Activated naive CD8-positive, alpha-beta T cell treated with anti-CD3 and anti-CD28 coated beads, Interleukin-2, amount 10 ng/mL, durations not matched to agents 7 days and 5 days (primary cell): ENCODE measurements around the gene PSMD3. TPM values are rescaled to one million over a fixed set of nuclear protein-coding genes. Genes with fewer than 3 reads are reported as not detected.

Experiments
- ATAC-seq: fragments of 150-1000 bp; cut with Tn5 transposase; one replicate; pipeline ENCODE4 v1.10.0; 2021; ENCODE audit warnings: low read depth, moderate library complexity
- POLR2A ChIA-PET: fragments of 350-600 bp; sonication (Branson Sonifier 250); formaldehyde crosslinking; loops from one replicate; lab custom pipeline; 2021; ENCODE audit warnings: antibody characterized with exemption; lab: Charles Lee
- DNase-seq: peaks from one replicate; pipeline ENCODE4 v3.0.0; 2021
- H3K27ac Mint-ChIP-seq: one replicate; pipeline ENCODE4 v1.8.0; 2022; ENCODE audit warnings: mild to moderate bottlenecking, mixed read lengths
- H3K27me3 Mint-ChIP-seq: one replicate; pipeline ENCODE4 v1.8.0; 2022; ENCODE audit warnings: mild to moderate bottlenecking, moderate library complexity, mixed read lengths
- H3K36me3 Mint-ChIP-seq: one replicate; pipeline ENCODE4 v1.8.0; 2021; ENCODE audit warnings: mild to moderate bottlenecking, mixed read lengths
- H3K4me1 Mint-ChIP-seq: one replicate; pipeline ENCODE4 v1.8.0; 2021; ENCODE audit warnings: mixed read lengths
- H3K4me3 Mint-ChIP-seq: one replicate; pipeline ENCODE4 v1.8.0; 2022; ENCODE audit warnings: mild to moderate bottlenecking, moderate library complexity, mixed read lengths
- H3K9me3 Mint-ChIP-seq: one replicate; pipeline ENCODE4 v1.8.0; 2021; ENCODE audit warnings: mixed read lengths
- total RNA-seq, 2 experiments: library from RNA; stranded (reverse); gene quantifications; one replicate each; pipeline ENCODE4 v1.2.3, GENCODE V29; 2021

PSMD3 gene
- total RNA-seq, 2 experiments from 2014 or later, result 82.5 to 87.9 TPM

GRCh38 chr17:39966771-39967170 lies 13.8 kb upstream of the PSMD3 start:
- POLR2A ChIA-PET, result interaction anchor here (1.2 kb wide), 1 partner anchor 13 kb away, joined by 4 read pairs; the partner anchor contains the start of gene PSMD3
- H3K27me3 Mint-ChIP-seq, result peaks cover 26% of the 10 kb centered on the region
- ATAC-seq (no peak), DNase-seq (no peak)
- no peak overlapping the region for H3K27ac Mint-ChIP-seq
- H3K9me3 Mint-ChIP-seq, result no peaks in the 10 kb centered on the region
- H3K36me3 Mint-ChIP-seq, result no peaks in the 10 kb centered on the region
- H3K4me1 Mint-ChIP-seq, result peaks cover 10% of the 10 kb centered on the region
- no peak overlapping the region for H3K4me3 Mint-ChIP-seq

GRCh38 chr17:39968761-39969160 lies 11.8 kb upstream of the PSMD3 start:
- H3K9me3 Mint-ChIP-seq, result no peaks in the 10 kb centered on the region
- no peak overlapping the region for H3K4me3 Mint-ChIP-seq
- DNase-seq, result no peak
- peaks cover 6% of the 10 kb centered on the region for H3K4me1 Mint-ChIP-seq
- no peaks in the 10 kb centered on the region for H3K36me3 Mint-ChIP-seq
- peaks cover 37% of the 10 kb centered on the region for H3K27me3 Mint-ChIP-seq
- ATAC-seq, result no peak
- no peak overlapping the region for H3K27ac Mint-ChIP-seq
- POLR2A ChIA-PET, result interaction anchor here (0.5 to 0.7 kb wide), 3 partner anchors 11 to 55 kb away, joined by 3 to 5 read pairs (median 4); no protein-coding TSS in a partner anchor

GRCh38 chr17:39969375-39969774 lies 11.2 kb upstream of the PSMD3 start:
- POLR2A ChIA-PET, result interaction anchor here (0.5 to 0.7 kb wide), 2 partner anchors 39 to 56 kb away, joined by 4 to 5 read pairs; no protein-coding TSS in a partner anchor
- DNase-seq (no peak), ATAC-seq (no peak)
- no peaks in the 10 kb centered on the region for H3K36me3 Mint-ChIP-seq
- no peak overlapping the region for H3K4me3 Mint-ChIP-seq
- H3K9me3 Mint-ChIP-seq, result no peaks in the 10 kb centered on the region
- H3K4me1 Mint-ChIP-seq, result peaks cover 3% of the 10 kb centered on the region
- H3K27ac Mint-ChIP-seq, result no peak overlapping the region
- H3K27me3 Mint-ChIP-seq, result peaks cover 36% of the 10 kb centered on the region

GRCh38 chr17:39970157-39970692 lies 10.4 kb upstream of the PSMD3 start:
- peaks cover 3% of the 10 kb centered on the region for H3K4me1 Mint-ChIP-seq
- ATAC-seq, result no peak
- H3K9me3 Mint-ChIP-seq, result no peaks in the 10 kb centered on the region
- H3K36me3 Mint-ChIP-seq, result no peaks in the 10 kb centered on the region
- H3K27me3 Mint-ChIP-seq, result peaks cover 40% of the 10 kb centered on the region
- H3K4me3 Mint-ChIP-seq, result no peak overlapping the region
- no peak overlapping the region for H3K27ac Mint-ChIP-seq
- POLR2A ChIA-PET, result no interaction called here
- no peak for DNase-seq

GRCh38 chr17:39971076-39971603 lies 9.5 kb upstream of the PSMD3 start:
- POLR2A ChIA-PET, result no interaction called here
- H3K36me3 Mint-ChIP-seq, result no peaks in the 10 kb centered on the region
- H3K27ac Mint-ChIP-seq, result no peak overlapping the region
- no peak for DNase-seq
- H3K27me3 Mint-ChIP-seq, result peaks cover 43% of the 10 kb centered on the region
- peaks cover 3% of the 10 kb centered on the region for H3K4me1 Mint-ChIP-seq
- no peak for ATAC-seq
- no peaks in the 10 kb centered on the region for H3K9me3 Mint-ChIP-seq
- no peak overlapping the region for H3K4me3 Mint-ChIP-seq

GRCh38 chr17:39972271-39972670 lies 8.3 kb upstream of the PSMD3 start:
- POLR2A ChIA-PET, result no interaction called here
- H3K4me1 Mint-ChIP-seq, result peaks cover 3% of the 10 kb centered on the region
- ATAC-seq (no peak), DNase-seq (no peak)
- peaks cover 51% of the 10 kb centered on the region for H3K27me3 Mint-ChIP-seq
- no peaks in the 10 kb centered on the region for H3K36me3 Mint-ChIP-seq
- H3K27ac Mint-ChIP-seq, result no peak overlapping the region
- H3K9me3 Mint-ChIP-seq, result no peaks in the 10 kb centered on the region
- H3K4me3 Mint-ChIP-seq, result no peak overlapping the region

- ATAC-seq (no peak), DNase-seq (no peak)
- Mint-ChIP-seq H3K4me1 (peaks cover 3% of the 10 kb centered on the region), H3K36me3 (no peaks in the 10 kb centered on the region), H3K9me3 (no peaks in the 10 kb centered on the region), H3K27ac (no peak overlapping the region), H3K27me3 (peaks cover 56% of the 10 kb centered on the region), H3K4me3 (no peak overlapping the region)
- POLR2A ChIA-PET, result no interaction called here
Measured at GRCh38 chr17:39973496-39973895, 7.1 kb upstream of the PSMD3 start.

- H3K27ac Mint-ChIP-seq, result no peak overlapping the region
- H3K9me3 Mint-ChIP-seq, result no peaks in the 10 kb centered on the region
- H3K36me3 Mint-ChIP-seq, result no peaks in the 10 kb centered on the region
- H3K4me3 Mint-ChIP-seq, result no peak overlapping the region
- H3K4me1 Mint-ChIP-seq, result peaks cover 6% of the 10 kb centered on the region
- H3K27me3 Mint-ChIP-seq, result peaks cover 57% of the 10 kb centered on the region
- ATAC-seq (no peak), DNase-seq (no peak)
- POLR2A ChIA-PET, result no interaction called here
Measured at GRCh38 chr17:39974433-39974832, 6.2 kb upstream of the PSMD3 start.

GRCh38 chr17:39975801-39976200 lies 4.8 kb upstream of the PSMD3 start:
- DNase-seq (no peak), ATAC-seq (no peak)
- POLR2A ChIA-PET, result no interaction called here
- no peak overlapping the region for H3K27ac Mint-ChIP-seq
- peaks cover 15% of the 10 kb centered on the region for H3K4me1 Mint-ChIP-seq
- no peaks in the 10 kb centered on the region for H3K36me3 Mint-ChIP-seq
- H3K4me3 Mint-ChIP-seq, result no peak overlapping the region
- H3K9me3 Mint-ChIP-seq, result no peaks in the 10 kb centered on the region
- peaks cover 46% of the 10 kb centered on the region for H3K27me3 Mint-ChIP-seq

GRCh38 chr17:39979016-39979670 lies 1.5 kb upstream of the PSMD3 start:
- no peak for DNase-seq
- POLR2A ChIA-PET, result interaction anchor here (1.1 to 2.7 kb wide), 9 partner anchors 12 to 249 kb away, joined by 3 to 23 read pairs (median 5); partner anchors contain the start of genes LRRC3C, MIEN1 and ORMDL3
- no peak for ATAC-seq
- Mint-ChIP-seq H3K9me3 (no peaks in the 10 kb centered on the region), H3K4me3 (peak overlapping the region; percentile 16), H3K4me1 (peaks cover 27% of the 10 kb centered on the region), H3K36me3 (peaks cover under 1% of the 10 kb centered on the region), H3K27ac (peak overlapping the region; percentile 11), H3K27me3 (peaks cover 28% of the 10 kb centered on the region)

GRCh38 chr17:39979893-39980350 lies 685 bp upstream of the PSMD3 start:
- Mint-ChIP-seq H3K4me3 (peak overlapping the region; percentile 97), H3K4me1 (peaks cover 27% of the 10 kb centered on the region), H3K27ac (peak overlapping the region; percentile 94), H3K9me3 (no peaks in the 10 kb centered on the region), H3K36me3 (peaks cover 3% of the 10 kb centered on the region), H3K27me3 (peaks cover 22% of the 10 kb centered on the region)
- peak; percentile 6 for ATAC-seq
- POLR2A ChIA-PET, result interaction anchor here (0.6 to 2.7 kb wide), 28 partner anchors 11 to 518 kb away, joined by 3 to 23 read pairs (median 4); partner anchors contain the start of genes CDK12, IKZF3, LRRC3C and MIEN1
- no peak for DNase-seq

GRCh38 chr17:39981207-39981741 lies 667 bp downstream of the PSMD3 start:
- H3K4me3 Mint-ChIP-seq, result peak overlapping the region; percentile 97
- peaks cover 5% of the 10 kb centered on the region for H3K36me3 Mint-ChIP-seq
- DNase-seq (no peak), ATAC-seq (no peak)
- peak overlapping the region; percentile 94 for H3K27ac Mint-ChIP-seq
- peaks cover 27% of the 10 kb centered on the region for H3K4me1 Mint-ChIP-seq
- peaks cover 18% of the 10 kb centered on the region for H3K27me3 Mint-ChIP-seq
- POLR2A ChIA-PET, result interaction anchor here (0.7 to 2.2 kb wide), 21 partner anchors 8 to 520 kb away, joined by 3 to 23 read pairs (median 4); partner anchors contain the start of genes CDK12, IKZF3, LRRC3C and MSL1
- H3K9me3 Mint-ChIP-seq, result no peaks in the 10 kb centered on the region

- Mint-ChIP-seq H3K4me3 (peak overlapping the region; percentile 97), H3K27ac (peak overlapping the region; percentile 94), H3K9me3 (no peaks in the 10 kb centered on the region), H3K4me1 (peaks cover 27% of the 10 kb centered on the region), H3K36me3 (peaks cover 7% of the 10 kb centered on the region), H3K27me3 (peaks cover 13% of the 10 kb centered on the region)
- POLR2A ChIA-PET, result interaction anchor here (0.6 to 1.1 kb wide), 2 partner anchors 45 to 121 kb away, joined by 3 to 4 read pairs; no protein-coding TSS in a partner anchor
- DNase-seq, result no peak
- no peak for ATAC-seq
Measured at GRCh38 chr17:39981766-39982375, 1.3 kb downstream of the PSMD3 start.
